ENCODE measurements around the gene TMEFF2.

DNA sequence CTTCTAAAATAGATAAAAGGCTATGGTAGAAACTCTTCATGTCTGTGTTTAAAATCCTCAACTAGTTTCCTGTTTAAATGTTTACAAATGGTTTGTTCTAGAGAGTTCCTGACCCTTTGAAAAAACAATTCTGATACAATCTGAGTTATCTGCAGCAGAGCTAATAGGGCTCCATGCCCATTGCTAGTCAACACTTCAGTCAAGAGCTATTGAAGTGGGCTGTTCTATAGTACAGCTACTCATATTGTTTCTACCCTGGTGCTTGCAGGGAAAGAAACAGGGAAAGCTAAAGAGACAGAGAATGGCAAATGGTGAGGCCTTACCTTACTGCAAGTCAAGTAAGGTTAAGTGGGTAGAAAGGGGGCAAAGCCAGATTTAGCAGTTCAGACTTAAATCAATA is 235.5 kb downstream of the TMEFF2 start:
- no peak for TF ChIP-seq MAX (IDR thresholded peaks at IDR 0.05; ENCODE audit: low read depth, low read length)
- TF ChIP-seq FOS (IDR thresholded peaks at IDR 0.05; ENCODE audit: borderline replicate concordance, extremely low read depth, insufficient read length), result no peak
- no peak for TF ChIP-seq CTCF (IDR thresholded peaks at IDR 0.05 in 2 of 3, conservative IDR thresholded peaks at IDR 0.05 in 1 of 3; ENCODE audit: control insufficient read depth in 2 of 3, extremely low read depth in 1 of 3, insufficient read depth in 1 of 3, low read depth in 3 of 3, low read length in 3 of 3)
- TF ChIP-seq, protein P1, sequence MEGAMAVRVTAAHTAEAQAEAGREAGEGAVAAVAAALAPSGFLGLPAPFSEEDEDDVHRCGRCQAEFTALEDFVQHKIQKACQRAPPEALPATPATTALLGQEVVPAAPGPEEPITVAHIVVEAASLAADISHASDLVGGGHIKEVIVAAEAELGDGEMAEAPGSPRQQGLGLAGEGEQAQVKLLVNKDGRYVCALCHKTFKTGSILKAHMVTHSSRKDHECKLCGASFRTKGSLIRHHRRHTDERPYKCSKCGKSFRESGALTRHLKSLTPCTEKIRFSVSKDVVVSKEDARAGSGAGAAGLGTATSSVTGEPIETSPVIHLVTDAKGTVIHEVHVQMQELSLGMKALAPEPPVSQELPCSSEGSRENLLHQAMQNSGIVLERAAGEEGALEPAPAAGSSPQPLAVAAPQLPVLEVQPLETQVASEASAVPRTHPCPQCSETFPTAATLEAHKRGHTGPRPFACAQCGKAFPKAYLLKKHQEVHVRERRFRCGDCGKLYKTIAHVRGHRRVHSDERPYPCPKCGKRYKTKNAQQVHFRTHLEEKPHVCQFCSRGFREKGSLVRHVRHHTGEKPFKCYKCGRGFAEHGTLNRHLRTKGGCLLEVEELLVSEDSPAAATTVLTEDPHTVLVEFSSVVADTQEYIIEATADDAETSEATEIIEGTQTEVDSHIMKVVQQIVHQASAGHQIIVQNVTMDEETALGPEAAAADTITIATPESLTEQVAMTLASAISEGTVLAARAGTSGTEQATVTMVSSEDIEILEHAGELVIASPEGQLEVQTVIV (IDR thresholded peaks at IDR 0.05; ENCODE audit: borderline replicate concordance, partially characterized antibody), result no peak
- TF ChIP-seq YBX1 (IDR thresholded peaks at IDR 0.05), result no peak
- TF ChIP-seq FOXM1 (IDR thresholded peaks at IDR 0.05; ENCODE audit: low read depth, low read length), result no peak
- no peak for TF ChIP-seq HDGF (IDR thresholded peaks at IDR 0.05)
- no peak for TF ChIP-seq KAT2A (conservative IDR thresholded peaks at IDR 0.05; ENCODE audit: control insufficient read depth, low read depth, low read length)
- TF ChIP-seq POLR2A (IDR thresholded peaks at IDR 0.05; ENCODE audit: low read depth, low read length), result no peak
- no peak for TF ChIP-seq POLR2AphosphoS5 (IDR thresholded peaks at IDR 0.05; ENCODE audit: low read length)
- TF ChIP-seq, protein P2, sequence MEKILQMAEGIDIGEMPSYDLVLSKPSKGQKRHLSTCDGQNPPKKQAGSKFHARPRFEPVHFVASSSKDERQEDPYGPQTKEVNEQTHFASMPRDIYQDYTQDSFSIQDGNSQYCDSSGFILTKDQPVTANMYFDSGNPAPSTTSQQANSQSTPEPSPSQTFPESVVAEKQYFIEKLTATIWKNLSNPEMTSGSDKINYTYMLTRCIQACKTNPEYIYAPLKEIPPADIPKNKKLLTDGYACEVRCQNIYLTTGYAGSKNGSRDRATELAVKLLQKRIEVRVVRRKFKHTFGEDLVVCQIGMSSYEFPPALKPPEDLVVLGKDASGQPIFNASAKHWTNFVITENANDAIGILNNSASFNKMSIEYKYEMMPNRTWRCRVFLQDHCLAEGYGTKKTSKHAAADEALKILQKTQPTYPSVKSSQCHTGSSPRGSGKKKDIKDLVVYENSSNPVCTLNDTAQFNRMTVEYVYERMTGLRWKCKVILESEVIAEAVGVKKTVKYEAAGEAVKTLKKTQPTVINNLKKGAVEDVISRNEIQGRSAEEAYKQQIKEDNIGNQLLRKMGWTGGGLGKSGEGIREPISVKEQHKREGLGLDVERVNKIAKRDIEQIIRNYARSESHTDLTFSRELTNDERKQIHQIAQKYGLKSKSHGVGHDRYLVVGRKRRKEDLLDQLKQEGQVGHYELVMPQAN (conservative IDR thresholded peaks at IDR 0.05), result no peak
